ENCODE data around the gene RNF151.

Gene RNF151

DNA sequence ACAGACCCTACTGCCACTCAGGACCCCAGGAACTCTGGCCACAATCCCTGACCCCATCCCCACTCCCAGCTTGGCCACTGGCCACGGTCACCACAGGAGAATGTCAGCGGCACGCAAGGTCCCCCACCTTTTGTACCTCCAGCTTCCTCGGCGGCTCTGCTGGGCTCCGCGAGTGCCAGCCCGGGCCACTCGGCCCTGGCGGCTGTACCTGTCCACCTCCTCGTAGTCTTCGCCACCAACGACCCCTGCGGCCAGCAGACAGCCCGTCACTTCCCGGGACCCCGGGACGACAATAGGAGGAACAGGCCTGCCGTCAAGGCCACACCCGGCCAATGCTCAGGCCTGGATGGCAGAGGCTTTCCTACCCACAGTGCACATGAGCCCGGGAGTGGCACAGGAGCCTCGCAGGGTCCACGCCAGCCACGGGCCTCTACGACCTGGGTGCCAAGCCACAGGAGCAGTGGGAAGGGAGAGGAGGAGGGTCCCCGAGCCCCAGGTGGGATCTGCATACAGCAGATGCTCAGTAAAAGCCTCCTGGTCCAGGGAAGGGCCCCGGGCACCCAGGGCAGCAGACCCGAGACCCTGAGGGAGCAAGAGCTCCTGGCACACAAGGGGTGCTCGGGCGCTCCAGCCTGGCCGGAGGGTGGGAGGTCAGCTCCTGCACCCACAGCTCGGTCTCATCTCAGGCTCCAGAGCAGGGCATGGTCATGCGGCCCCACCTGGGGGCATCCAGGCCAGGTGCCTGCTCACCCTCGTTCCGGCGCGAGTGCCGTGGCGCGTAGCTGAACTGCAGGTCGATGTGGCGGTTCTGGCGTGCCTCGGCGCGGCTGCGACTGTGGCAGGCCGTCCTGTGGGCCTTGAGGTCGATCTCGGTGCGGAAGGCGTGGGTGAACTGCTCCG, 35.0 kb downstream of the RNF151 start:
- Histone ChIP-seq H4K20me1 (ENCODE audit: insufficient read depth, low read length, poor library complexity, severe bottlenecking) (peaks cover 4% of the 10 kb centered on the region), H2AFZ (ENCODE audit: low read length) (no peak overlapping the region), H3K4me2 (ENCODE audit: low read depth, low read length, poor library complexity, severe bottlenecking) (no peak overlapping the region), H3K4me3 (ENCODE audit: low read length, poor library complexity, severe bottlenecking) (no peak overlapping the region), H3F3A (ENCODE audit: low read depth) (no peaks in the 10 kb centered on the region), H3K4me1 (ENCODE audit: insufficient read depth, low read length, poor library complexity, severe bottlenecking) (no peaks in the 10 kb centered on the region), H3K27me3 (ENCODE audit: insufficient read depth, low read length, poor library complexity, severe bottlenecking) (no peaks in the 10 kb centered on the region), H3K36me3 (ENCODE audit: insufficient read depth, low read length) (peaks cover 31% of the 10 kb centered on the region; the same call in 1 of the 2 replicates), H3K79me2 (ENCODE audit: insufficient read depth, low read length) (peaks cover 28% of the 10 kb centered on the region), H3K9me3 (ENCODE audit: insufficient read depth, low read depth, low read length) (no peaks in the 10 kb centered on the region), H3K9me2 (replicated peaks; ENCODE audit: low read depth, low read length) (no peaks in the 10 kb centered on the region), H3K9ac (ENCODE audit: low read depth, low read length, poor library complexity, severe bottlenecking) (no peak overlapping the region)
- no peak for TF ChIP-seq EZH2phosphoT487 (IDR thresholded peaks at IDR 0.05; ENCODE audit: borderline replicate concordance)
- TF ChIP-seq, protein P1, sequence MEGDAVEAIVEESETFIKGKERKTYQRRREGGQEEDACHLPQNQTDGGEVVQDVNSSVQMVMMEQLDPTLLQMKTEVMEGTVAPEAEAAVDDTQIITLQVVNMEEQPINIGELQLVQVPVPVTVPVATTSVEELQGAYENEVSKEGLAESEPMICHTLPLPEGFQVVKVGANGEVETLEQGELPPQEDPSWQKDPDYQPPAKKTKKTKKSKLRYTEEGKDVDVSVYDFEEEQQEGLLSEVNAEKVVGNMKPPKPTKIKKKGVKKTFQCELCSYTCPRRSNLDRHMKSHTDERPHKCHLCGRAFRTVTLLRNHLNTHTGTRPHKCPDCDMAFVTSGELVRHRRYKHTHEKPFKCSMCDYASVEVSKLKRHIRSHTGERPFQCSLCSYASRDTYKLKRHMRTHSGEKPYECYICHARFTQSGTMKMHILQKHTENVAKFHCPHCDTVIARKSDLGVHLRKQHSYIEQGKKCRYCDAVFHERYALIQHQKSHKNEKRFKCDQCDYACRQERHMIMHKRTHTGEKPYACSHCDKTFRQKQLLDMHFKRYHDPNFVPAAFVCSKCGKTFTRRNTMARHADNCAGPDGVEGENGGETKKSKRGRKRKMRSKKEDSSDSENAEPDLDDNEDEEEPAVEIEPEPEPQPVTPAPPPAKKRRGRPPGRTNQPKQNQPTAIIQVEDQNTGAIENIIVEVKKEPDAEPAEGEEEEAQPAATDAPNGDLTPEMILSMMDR (conservative IDR thresholded peaks at IDR 0.05; ENCODE audit: low read length), result no peak

DNA sequence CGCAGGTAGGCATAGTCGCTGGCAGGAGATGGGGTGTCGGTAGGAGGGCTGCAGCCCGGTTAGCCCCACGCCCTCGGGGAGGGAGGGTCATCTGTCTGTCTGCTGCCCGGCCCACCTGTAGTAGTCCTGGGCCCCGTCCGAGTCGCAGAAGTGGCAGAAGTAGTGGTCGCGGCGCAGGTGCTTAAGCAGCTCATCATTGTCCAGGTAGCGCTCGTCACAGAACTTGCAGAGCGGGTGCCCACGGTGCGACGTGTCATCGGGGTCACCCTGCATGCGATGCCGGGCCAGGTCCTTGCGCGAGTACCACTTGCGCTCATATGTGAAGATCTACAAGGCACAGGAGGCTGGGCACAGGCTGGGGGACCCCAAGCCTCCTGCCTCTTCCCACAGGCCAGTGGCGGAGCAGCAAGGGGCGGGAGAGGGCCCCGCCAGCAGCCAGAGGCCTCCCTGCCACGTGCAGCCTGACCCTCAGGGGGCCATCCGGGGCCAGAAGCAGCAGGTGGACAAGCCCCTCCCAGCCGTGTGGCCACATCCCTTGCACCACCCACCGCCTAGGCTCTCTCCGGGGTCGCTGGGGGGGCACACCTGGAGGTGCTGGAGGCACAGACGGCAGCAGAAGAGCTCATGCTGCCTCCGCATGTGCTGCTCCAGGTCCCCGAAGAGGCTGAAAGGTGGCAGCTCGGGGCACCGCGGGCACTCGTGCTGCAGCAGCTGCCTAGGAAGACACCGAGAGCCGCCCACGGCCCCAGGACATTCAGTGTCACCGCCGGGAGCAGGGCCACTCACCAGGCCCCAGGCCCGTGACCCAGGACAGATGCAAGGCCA, 36.0 kb downstream of the RNF151 start:
- Histone ChIP-seq H4K20me1 (ENCODE audit: insufficient read depth, low read length, poor library complexity, severe bottlenecking) (peaks cover 8% of the 10 kb centered on the region), H3K9me2 (replicated peaks; ENCODE audit: low read depth, low read length) (no peaks in the 10 kb centered on the region), H3K36me3 (ENCODE audit: insufficient read depth, low read length) (peaks cover 28% of the 10 kb centered on the region; the same call in 1 of the 2 replicates), H3K4me2 (ENCODE audit: low read depth, low read length, poor library complexity, severe bottlenecking) (no peak overlapping the region), H2AFZ (ENCODE audit: low read length) (no peak overlapping the region), H3K79me2 (ENCODE audit: insufficient read depth, low read length) (peaks cover 37% of the 10 kb centered on the region), H3K9ac (ENCODE audit: low read depth, low read length, poor library complexity, severe bottlenecking) (no peak overlapping the region), H3K27me3 (ENCODE audit: insufficient read depth, low read length, poor library complexity, severe bottlenecking) (no peaks in the 10 kb centered on the region), H3K9me3 (ENCODE audit: insufficient read depth, low read depth, low read length) (no peaks in the 10 kb centered on the region), H3F3A (ENCODE audit: low read depth) (no peaks in the 10 kb centered on the region), H3K4me3 (ENCODE audit: low read length, poor library complexity, severe bottlenecking) (no peak overlapping the region), H3K4me1 (ENCODE audit: insufficient read depth, low read length, poor library complexity, severe bottlenecking) (no peaks in the 10 kb centered on the region)
- no peak for TF ChIP-seq EZH2phosphoT487 (IDR thresholded peaks at IDR 0.05; ENCODE audit: borderline replicate concordance)
- TF ChIP-seq, protein P1 (conservative IDR thresholded peaks at IDR 0.05; ENCODE audit: low read length), result no peak

- H3K9ac ChIP-seq (ENCODE audit: low read depth, low read length, poor library complexity, severe bottlenecking), result no peak overlapping the region
- no peak overlapping the region for H2AFZ ChIP-seq (ENCODE audit: low read length)
- H3K4me3 ChIP-seq (ENCODE audit: low read length, poor library complexity, severe bottlenecking), result no peak overlapping the region
- peaks cover 4% of the 10 kb centered on the region for H3K4me1 ChIP-seq (ENCODE audit: insufficient read depth, low read length, poor library complexity, severe bottlenecking)
- H3K9me3 ChIP-seq (ENCODE audit: insufficient read depth, low read depth, low read length), result no peaks in the 10 kb centered on the region
- no peaks in the 10 kb centered on the region for H3K27me3 ChIP-seq (ENCODE audit: insufficient read depth, low read length, poor library complexity, severe bottlenecking)
- peaks cover 44% of the 10 kb centered on the region for H3K79me2 ChIP-seq (ENCODE audit: insufficient read depth, low read length)
- H4K20me1 ChIP-seq (ENCODE audit: insufficient read depth, low read length, poor library complexity, severe bottlenecking), result peaks cover 15% of the 10 kb centered on the region
- H3K4me2 ChIP-seq (ENCODE audit: low read depth, low read length, poor library complexity, severe bottlenecking), result no peak overlapping the region
- TF ChIP-seq, protein P1 (conservative IDR thresholded peaks at IDR 0.05; ENCODE audit: low read length), result no peak
- no peak for TF ChIP-seq EZH2phosphoT487 (IDR thresholded peaks at IDR 0.05; ENCODE audit: borderline replicate concordance)
- H3F3A ChIP-seq (ENCODE audit: low read depth), result no peaks in the 10 kb centered on the region
- no peaks in the 10 kb centered on the region for H3K9me2 ChIP-seq (replicated peaks; ENCODE audit: low read depth, low read length)
- H3K36me3 ChIP-seq (ENCODE audit: insufficient read depth, low read length), result peaks cover 28% of the 10 kb centered on the region; the same call in 1 of the 2 replicates
Measured at GRCh38 chr16:2003231-2003826, 36.7 kb downstream of the RNF151 start.
